ENCODE data around the gene IMMP2L.

The IMMP2L gene

GRCh38 chr7:111027396-111027795 is 534.9 kb downstream of the IMMP2L start:
- TF ChIP-seq CTCF (IDR thresholded peaks at IDR 0.05): no peak

DNA sequence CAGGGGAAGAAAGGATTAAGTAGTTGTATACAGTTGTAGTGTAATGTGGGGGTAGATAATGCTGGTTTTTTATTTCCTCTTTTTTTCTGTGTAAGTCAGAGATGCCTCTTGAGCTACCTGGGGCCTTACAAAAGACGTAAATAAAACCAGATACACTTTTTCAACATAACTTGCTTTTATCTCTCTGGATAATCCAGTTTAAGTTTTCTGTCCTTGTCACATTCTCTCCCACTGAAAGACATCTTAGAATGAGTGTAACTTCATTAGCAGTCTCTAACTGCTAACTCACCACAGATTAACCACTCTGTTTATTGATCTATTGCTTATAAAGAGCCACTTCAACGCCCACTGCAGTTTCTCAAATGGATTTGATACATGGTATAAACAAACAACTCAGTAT is 535.5 kb downstream of the IMMP2L start:
- no peak for TF ChIP-seq CTCF (IDR thresholded peaks at IDR 0.05)

- TF ChIP-seq CTCF (IDR thresholded peaks at IDR 0.05): no peak
Measured at GRCh38 chr7:111026343-111026742, 535.9 kb downstream of the IMMP2L start.

DNA sequence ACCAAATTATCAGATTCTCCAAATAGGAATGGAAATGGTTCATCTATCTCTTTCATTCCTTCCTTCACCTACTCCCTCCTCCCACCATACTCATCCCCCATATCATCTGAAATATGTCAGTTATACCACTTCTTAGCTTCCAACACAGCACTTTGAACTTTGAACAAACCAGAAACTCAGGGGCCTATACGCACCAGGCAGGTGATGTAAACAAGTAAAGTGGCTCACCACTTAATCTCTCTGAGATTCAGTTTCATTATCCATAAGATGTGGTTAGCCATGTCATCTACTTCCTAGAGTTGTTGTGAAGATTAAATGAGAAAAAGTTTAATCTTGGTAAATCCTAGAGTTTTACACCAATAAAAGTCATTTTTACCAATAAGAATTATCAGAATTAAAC is 537.3 kb downstream of the IMMP2L start:
- no peak for TF ChIP-seq CTCF (IDR thresholded peaks at IDR 0.05)

GRCh38 chr7:111018960-111019736 is 543.1 kb downstream of the IMMP2L start:
- TF ChIP-seq CTCF (IDR thresholded peaks at IDR 0.05): no peak

DNA sequence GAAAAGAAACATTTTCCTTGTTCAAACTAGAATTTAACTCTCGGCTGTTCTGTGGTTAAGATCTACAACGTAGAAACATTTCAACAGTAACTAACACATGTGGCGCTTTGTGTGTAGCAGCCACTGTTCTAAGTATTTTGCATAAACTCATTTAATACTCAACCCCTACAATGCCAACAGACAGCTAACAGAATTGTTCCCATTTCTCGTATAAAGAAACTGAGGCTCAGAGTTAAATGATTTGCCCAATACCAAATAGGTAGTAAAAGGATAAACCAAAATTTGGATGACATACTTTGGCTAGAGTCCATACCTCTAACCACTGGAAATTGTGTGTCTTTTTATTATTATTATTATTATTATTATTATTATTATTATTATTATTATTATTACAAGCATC is 543.8 kb downstream of the IMMP2L start:
- TF ChIP-seq CTCF (IDR thresholded peaks at IDR 0.05): no peak

GRCh38 chr7:111014079-111014478 is 548.2 kb downstream of the IMMP2L start:
- no peak for TF ChIP-seq CTCF (IDR thresholded peaks at IDR 0.05)
